GM20431 (cell line): Measurements from ENCODE around the gene RHOC.

ENCODE experiments used
- in situ Hi-C: fragments of 300-500 bp; cut with MseI, MboI; formaldehyde crosslinking; loops from one replicate; pipeline ENCODE4 v1.15.0; 2020; ENCODE audit warnings: low sequenced_read_pairs; ENCODE audit not compliant: unreplicated experiment

Gene RHOC

GRCh38 chr1:112689196-112689841 lies 17.6 kb downstream of the RHOC start:
- in situ Hi-C loops = no loop called here

GRCh38 chr1:112688781-112689193 lies 18.1 kb downstream of the RHOC start:
- in situ Hi-C loops = no loop called here

GRCh38 chr1:112687785-112688496 lies 19.0 kb downstream of the RHOC start:
- in situ Hi-C loops = no loop called here

- in situ Hi-C loops = no loop called here
Observed at GRCh38 chr1:112687361-112687760, 19.6 kb downstream of the RHOC start.

GRCh38 chr1:112686835-112687234 lies 20.1 kb downstream of the RHOC start:
- in situ Hi-C loops = no loop called here

GRCh38 chr1:112686417-112686816 lies 20.5 kb downstream of the RHOC start:
- in situ Hi-C loops = no loop called here

- in situ Hi-C loops = no loop called here
Observed at GRCh38 chr1:112685913-112686312, 21.0 kb downstream of the RHOC start.

GRCh38 chr1:112678605-112679004 lies 28.3 kb downstream of the RHOC start:
- in situ Hi-C loops = no loop called here

GRCh38 chr1:112677501-112677900 lies 29.4 kb downstream of the RHOC start:
- in situ Hi-C loops = no loop called here

GRCh38 chr1:112676543-112676942 lies 30.4 kb downstream of the RHOC start:
- in situ Hi-C loops = no loop called here

GRCh38 chr1:112675728-112676381 lies 31.1 kb downstream of the RHOC start:
- in situ Hi-C loops = no loop called here

GRCh38 chr1:112674986-112675727 lies 31.8 kb downstream of the RHOC start:
- in situ Hi-C loops = no loop called here

GRCh38 chr1:112674440-112674985 lies 32.4 kb downstream of the RHOC start, which contains the start of gene MOV10:
TSS of gene MOV10 (plus strand) at chr1:112674659. CDS start at chr1:112674913, 254 bp downstream.
- in situ Hi-C loops = no loop called here

- in situ Hi-C loops = no loop called here
Observed at GRCh38 chr1:112673592-112674439, 33.1 kb downstream of the RHOC start.

- in situ Hi-C loops = no loop called here
Observed at GRCh38 chr1:112672842-112673241, 34.1 kb downstream of the RHOC start.

- in situ Hi-C loops = no loop called here
Observed at GRCh38 chr1:112672009-112672408, 34.9 kb downstream of the RHOC start.

- in situ Hi-C loops = no loop called here
Observed at GRCh38 chr1:112666946-112667345, 40.0 kb downstream of the RHOC start.

- in situ Hi-C loops = no loop called here
Observed at GRCh38 chr1:112665857-112666256, 41.1 kb downstream of the RHOC start.

- in situ Hi-C loops = no loop called here
Observed at GRCh38 chr1:112651205-112651604, 55.7 kb downstream of the RHOC start.
